Medulla oblongata (tissue), 1 donor: Measurements from ENCODE around the gene CDC42EP2.
"Not testable (repeated sequence)": the region's sequence is repeated elsewhere in the genome, so short reads cannot be mapped to it uniquely, and the experiment has no call there.

Experiments used
- DNase-seq: peaks from one replicate; pipeline ENCODE4 v3.0.0-alpha.2; 2015; ENCODE audit errors: extremely low spot score

The CDC42EP2 gene

DNA sequence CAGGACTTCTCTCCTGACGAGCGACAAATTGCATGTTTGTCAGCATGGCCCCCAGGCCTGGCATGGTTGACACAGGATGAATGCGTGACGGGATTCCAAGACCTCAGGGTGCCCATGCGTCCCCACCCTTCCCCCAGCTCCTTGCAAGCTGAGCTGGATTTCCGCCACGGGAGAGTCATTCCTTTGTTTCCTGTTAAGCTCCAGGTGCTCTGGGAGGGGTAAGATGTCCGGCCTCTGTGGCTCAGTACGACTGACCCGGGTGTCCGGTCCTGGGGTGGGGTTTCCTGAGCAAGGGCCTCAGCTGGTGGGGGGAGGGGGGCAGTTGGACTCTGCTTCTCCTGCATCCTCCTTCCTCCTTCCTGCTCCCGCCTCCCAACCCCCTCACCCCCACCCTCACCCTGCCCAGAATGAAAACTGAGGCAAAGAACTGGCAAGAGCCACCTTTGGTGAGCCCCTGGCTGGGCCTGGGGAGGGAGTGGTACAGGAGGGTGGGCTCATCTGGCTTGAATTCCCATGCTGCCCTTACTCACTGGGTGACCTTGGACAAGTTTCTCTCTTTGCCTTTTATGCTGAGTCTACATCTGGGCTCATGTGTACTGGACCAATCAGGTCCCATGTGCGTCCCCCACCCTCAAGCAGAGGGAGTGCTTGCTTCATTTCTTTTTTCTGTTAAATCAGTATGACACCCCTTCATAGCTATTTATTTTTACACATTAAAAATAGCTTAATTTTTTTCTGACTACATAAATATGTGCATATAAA is 2.5 kb downstream of the CDC42EP2 start:
- peak; percentile 36 for DNase-seq

DNA sequence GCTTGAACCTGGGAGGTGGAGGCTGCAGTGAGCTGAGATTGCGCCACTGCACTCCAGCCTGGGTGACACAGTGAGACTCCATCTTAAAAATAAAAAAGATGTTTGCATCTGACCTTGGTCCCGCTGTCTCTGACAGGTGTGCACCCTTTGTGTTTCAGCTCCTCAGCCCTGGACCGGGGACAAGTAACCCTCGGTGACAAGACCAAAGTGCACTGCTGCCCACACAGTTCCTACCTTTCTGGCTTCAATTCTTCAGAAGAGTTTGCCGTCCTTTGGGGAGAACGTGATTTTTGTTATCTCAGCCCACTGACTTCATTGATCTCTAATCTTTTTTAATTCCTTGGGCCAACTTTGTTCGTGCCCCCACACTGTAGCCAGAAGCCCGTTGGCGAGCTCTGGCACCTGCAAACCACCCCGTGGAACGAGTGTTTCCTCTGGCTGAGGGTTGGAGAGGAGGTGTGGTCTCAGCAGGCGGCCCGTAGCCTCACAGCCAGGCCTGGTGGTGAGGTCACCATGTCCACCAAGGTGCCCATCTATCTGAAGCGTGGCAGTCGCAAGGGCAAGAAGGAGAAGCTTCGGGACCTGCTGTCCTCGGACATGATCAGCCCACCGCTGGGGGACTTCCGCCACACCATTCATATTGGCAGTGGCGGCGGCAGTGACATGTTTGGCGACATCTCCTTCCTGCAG is 5.9 kb downstream of the CDC42EP2 start:
- no peak for DNase-seq

DNA sequence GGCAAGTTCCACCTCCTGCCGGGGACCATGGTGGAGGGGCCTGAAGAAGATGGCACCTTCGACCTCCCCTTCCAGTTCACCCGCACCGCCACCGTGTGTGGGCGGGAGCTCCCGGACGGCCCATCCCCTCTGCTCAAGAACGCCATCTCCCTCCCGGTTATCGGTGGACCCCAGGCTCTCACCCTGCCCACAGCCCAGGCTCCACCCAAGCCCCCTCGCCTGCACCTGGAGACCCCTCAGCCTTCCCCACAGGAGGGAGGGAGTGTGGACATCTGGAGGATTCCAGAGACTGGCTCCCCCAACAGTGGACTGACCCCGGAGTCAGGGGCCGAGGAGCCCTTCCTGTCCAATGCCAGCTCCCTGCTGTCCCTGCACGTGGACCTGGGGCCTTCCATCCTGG is 6.4 kb downstream of the CDC42EP2 start:
- no peak for DNase-seq

DNA sequence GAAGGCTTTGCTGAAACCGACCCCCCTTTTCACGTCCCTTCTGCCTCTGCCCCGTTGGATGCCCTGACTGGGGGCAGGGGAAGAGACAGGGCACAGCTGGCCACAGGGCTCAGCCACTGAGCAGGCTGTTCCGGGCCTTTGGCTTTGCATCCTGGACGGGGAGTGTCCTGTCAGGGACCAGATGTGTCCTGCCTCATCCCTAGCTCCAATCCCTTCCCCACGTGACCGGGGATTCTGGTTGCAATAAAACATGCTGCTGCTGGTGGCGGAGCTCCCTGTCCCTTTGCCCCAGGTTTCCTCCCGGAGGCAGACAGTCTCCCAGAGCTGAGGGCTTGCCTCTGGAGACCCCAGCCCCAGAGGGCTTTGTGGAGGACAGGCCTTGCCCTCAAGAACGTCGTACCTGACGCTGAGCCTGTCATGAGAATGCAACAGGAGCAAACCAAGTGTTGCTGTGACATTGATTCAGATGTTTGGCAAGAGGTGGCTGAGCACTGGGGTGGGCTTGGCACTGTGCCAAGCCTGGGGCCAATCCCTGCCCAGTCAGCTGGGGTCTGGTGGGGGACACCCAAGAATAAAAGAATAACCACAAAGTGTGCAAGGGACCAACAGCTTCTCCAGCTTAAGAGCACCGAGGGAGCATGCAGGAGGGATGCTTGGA is 7.3 kb downstream of the CDC42EP2 start:
- no peak for DNase-seq

DNA sequence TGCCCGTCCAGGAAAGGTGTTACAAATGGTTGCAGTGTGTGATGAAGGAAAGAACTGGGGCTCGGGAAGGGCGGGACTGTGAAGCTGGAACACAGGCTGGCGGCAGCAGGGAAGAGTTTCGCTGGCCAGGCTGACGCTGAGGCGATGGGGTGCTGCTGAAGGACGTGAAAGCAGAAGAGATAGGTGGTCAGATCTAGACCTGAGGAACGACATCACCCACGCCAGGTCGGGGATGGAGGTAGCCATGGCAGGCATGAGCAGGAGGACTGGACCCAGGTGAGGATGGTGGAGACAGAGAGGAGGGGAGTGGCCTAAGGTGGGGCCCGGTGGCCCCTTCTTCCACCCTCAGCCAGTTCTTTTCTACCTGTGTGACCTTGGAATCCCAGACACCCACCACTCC is 9.1 kb downstream of the CDC42EP2 start:
- no peak for DNase-seq

DNA sequence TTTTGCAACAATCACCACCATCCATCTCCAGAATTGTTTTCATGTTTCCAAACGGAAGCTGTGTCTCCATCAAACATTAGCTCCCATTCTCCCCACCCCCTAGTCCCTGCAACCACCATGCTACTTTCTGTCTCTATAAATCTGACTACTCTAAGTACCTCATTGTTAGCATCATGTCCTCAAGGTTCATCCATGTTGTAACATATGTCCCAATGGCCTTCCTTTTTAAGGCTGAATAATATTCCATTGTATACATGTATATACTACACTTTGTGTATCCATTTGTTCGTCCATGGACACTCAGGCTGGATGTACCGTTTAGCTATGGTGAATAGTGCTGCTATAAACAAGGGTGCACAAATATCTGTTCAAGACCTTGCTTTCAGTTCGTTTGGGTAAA is 10.8 kb downstream of the CDC42EP2 start:
- DNase-seq, result no peak

DNA sequence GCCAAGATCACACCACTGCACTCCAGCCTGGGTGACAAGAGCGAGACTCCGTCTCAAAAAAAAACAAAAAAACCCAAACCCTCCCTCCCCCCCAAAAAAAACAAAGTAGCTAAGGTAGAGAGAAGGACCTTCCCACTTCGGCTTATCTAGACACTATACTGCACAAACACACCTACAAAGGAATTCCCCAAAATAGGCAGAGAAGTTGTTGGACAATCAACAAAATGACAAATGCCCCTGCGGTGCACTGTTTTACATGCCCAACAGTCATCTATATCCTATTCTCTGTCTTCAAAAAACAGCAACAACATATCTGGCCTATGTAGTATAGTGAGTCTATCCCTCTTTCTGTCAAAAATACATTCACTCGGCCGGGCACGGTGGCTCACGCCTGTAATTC is 12.4 kb downstream of the CDC42EP2 start:
- no peak for DNase-seq

DNA sequence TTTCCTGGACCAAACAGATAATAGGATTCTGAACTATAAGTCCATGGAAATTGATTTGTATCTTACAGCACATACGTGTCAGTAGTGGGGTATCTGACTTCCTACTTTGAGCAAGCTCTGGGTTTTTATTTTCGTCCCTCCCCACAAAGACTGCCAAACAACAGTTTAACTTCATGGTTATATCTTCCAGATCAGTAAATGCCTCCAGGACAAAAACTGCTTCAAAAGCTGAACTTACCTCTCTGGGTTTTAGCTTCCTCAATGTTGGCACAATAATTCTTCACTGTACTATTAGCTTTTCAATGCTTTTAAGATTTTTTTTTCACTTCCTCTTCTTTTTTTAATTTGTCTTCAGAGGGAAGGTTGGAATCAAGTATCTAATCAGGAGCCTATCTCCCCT is 14.8 kb downstream of the CDC42EP2 start:
- peak; percentile 30 for DNase-seq

DNA sequence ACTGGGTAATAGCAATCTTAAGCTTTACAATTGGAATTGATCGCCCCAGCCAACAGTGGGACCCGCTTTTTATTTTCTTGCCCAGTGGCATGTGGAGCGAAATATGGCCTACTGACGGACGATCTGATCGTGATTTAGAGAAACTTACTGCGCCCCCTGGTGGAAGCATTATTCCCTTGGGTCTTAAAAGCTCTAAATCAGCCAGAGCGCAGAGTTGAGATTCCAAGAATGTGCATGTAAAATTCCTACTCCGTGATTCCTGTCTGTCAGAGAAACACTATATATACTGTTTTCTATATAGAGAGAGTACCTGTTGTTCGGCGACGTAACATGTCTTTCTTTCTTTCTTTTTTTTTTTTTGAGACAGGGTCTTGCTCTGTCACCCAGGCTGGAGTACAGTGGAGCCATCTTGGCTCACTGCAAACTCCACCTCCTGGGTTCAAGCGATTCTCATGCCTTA is 15.3 kb downstream of the CDC42EP2 start:
- DNase-seq, result peak; percentile 97

DNA sequence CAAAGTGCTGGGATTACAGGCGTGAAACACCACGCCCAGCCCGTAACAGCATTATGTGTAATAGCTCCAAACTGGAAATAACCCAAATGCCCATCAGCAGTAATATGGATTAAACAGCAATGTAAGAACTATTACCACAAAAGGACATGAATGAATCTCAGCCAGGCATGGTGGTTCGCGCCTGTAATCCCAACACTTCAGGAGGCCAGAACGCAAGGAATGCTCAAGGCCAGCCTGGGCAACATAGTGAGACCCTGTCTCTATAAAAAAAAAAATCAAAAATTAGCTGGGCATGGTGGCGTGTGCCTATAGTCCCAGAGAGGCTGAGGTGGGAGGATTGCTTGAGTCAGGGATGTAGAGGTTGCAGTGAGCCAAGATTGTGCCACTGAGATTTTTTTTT is 15.9 kb downstream of the CDC42EP2 start:
- no peak for DNase-seq

DNA sequence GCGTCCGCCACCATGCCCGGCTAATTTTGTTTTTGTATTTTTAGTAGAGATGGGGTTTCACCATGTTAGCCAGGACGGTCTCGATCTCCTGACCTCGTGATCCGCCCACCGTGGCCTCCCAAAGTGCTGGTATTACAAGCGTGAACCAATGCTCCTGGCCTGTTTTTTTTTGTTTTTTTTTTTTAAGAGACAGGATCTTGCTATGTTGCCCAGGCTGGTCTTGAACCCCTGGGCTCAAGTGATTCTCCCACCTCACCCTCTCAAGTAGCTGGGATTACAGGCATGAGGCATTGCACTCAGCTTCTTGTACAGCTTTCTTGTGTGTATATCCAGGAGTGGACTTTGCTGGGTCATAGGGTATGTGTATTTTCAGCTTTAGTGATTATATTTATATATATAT is 17.9 kb downstream of the CDC42EP2 start:
- not testable (repeated sequence) for DNase-seq

DNA sequence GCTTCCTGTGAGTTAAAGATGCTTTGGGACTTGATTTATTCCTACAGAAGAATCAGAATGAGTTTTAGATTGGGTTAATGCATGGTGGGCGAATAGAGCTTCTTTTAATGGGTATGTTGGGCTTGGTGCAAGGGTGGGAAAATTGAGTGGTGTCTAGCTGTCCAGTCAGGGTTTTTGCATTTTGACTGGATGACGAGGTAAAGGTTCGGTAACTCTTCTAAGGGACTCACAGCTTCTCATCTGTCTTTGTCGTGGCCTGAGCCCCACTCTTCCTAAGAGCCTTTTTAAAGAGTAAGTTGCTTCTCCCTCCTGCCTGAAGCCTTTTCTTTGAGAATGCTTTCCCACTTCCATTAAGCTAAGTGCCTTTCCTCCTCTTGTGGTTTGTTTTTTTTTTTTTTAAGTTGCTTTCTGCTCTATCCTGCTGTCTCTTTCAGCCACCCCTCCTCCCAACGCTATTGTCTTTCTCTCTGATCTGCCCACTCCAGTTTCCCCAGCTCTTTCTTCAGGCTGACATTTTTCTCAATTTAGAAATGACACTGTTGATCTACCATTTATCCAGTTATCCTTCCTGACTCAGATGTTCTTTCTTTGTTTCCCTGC is 20.1 kb downstream of the CDC42EP2 start:
- no peak for DNase-seq

DNA sequence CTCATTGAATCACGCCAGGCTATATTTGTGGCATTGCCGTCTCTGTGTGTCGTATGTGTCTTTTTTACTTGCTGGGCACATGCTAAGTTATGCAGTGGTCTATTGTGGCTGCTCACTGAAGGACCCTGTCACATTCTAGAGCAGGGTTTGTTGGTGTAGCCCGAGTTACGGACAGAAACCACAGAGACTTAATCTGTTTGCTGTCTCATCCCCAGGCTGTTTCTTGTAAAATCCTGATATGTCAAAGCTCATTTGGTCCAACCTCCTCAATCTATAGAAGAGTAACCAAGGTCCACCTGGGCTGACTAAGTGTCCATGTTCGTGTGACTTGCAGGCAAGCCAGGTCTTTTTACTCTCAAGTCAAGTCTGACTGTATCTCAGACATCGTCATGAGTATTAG is 24.0 kb downstream of the CDC42EP2 start:
- no peak for DNase-seq

DNA sequence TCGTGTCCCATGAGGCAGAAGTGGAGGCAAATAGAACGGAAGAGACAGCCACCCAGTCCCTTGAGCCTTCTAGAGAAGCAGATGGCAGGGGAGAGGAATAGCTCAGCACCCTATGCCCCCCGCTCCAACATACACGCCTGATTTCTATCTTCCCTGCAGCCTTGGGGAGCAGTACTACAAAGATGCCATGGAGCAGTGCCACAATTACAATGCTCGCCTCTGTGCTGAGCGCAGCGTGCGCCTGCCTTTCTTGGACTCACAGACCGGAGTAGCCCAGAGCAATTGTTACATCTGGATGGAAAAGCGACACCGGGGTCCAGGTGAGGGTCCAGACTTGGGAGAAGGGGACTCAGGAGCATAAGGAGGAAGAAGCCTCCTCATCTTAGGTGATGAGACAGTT is 25.6 kb downstream of the CDC42EP2 start:
- DNase-seq, result peak; percentile 65

DNA sequence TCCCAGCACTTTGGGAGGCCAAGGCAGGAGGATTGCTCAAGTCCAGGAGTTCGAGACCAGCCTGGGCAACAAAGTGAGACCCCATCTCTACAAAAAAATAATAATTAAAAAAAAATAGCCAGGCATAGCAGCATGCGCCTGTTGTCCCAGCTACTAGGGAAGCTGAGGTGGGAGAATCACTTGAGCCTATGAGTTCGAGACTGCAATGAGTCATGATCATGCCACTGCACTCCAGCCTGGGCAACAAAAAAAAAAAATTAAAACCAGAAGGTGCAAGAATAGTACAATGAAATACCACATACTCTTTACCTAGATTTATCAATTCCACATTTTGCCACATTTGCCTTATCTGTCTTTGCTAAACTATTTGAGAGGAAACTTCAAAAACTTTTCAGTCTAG is 27.2 kb downstream of the CDC42EP2 start:
- no peak for DNase-seq

DNA sequence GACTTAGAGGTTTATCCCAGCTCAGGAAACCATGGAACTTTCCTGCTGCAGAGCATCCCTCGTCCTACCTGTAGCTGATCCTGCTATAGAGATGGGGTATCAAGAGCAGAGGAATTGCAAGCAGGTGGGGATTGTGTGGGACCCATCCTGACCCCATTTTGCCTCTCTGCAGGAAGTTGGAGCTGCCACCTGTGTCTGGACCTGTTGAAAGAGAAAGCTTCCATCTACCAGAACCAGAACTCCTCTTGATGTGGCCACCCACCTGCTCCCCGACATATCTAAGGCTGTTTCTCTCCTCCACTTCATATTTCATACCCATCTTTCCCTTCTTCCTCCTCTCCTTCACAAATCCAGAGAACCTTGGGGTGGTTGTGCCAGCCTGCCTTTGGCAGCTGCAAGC is 36.8 kb downstream of the CDC42EP2 start:
- DNase-seq, result no peak

DNA sequence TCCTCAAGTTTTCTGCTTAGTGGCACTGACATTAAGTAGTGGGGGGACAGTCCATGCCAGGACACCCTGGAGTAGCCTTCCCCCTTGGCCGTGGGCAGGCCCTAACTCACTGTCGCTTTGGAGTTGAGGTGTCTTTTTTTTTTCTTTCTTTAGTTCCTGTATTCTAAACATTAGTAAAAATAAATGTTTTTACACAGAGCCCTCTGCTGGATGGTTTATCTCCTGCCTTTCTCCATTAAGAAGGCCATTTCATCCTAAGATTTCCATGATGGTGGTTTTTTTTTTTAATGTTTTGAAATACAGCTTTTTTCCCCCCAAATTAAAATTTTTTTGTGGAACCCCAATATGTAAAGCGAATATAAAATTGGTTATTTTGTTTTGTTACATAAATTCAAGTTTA is 38.1 kb downstream of the CDC42EP2 start:
- DNase-seq, result no peak

DNA sequence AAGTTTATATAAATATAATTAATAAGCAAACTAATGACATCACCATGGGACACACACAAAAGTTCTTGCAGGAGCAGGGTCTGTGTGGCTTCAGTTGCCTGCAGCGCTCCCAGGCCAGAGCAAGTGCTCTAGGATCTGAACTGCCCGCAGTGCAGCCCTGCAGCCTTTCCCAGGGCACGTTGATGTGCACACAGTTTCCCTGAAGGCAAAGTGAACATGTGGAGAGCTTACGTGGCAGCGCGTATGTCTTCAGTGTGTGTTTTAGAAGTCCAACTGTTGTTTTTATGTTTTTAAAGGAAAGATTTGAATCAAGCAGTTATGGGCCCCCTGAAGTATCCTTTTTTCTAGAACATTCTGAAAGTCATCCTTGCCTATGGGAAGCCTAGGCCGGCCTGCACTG is 38.7 kb downstream of the CDC42EP2 start:
- DNase-seq, result no peak

DNA sequence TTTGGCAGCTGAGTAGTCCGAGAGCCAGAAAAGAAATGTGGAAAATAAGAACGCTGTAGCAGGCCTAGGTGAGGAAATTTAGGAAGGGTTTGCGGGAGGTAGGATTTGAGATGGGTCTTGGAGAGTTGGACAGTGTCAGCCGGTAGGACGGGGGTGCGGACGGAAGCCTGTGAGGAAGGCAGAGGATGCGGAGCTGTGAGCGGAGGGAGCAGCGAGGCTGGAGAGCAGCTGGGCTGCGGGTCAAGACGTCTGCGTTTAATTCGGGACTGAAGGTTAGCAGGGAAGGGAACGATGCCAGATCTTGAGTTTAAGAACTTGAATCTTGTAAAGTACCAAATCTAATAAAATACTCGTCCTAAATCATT is 39.2 kb downstream of the CDC42EP2 start:
- no peak for DNase-seq

DNA sequence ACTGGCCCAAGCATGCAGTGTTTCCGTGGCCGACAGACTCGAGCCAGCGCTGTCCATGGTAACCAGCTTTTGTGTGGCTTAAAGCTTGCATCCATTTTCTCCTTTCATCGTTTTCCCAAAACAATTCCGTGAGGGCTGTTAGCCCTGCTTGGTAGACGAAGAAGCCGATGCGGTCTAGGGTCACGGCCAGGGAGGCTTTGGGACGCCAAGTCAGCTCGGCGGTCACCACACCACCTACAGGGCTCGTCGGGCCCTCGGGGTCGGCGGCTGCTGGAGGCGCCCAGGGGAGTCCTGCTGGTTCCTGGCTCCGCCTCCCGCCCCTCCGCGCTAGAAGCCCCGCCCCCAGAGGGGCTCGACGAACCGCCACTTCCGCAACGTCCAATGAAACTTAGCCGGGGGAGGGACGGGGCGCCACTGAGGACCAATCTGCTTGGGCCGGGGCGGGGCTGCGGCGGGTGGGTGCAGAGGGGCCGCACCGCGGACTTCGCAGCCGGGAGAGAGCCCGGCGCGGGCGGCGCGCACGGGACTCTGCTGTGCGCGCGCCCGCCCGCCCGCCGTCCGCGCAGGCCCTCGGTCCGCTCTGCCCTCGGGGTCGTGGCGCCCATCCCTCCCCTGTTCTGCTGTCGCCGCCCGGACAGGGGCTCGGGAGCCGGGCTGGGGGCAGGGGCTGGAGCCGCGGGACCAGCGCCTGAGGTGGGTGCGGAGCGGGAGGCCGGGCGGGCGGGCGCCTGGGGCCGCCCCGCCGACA is 39.8 kb downstream of the CDC42EP2 start, which contains the start of gene TIGD3:
Gene TIGD3 (plus strand): TSS at position 487 of the 748 bp plus-strand sequence. CDS start 1,058 bp downstream, outside the sequence.
- peak; percentile 98 for DNase-seq

DNA sequence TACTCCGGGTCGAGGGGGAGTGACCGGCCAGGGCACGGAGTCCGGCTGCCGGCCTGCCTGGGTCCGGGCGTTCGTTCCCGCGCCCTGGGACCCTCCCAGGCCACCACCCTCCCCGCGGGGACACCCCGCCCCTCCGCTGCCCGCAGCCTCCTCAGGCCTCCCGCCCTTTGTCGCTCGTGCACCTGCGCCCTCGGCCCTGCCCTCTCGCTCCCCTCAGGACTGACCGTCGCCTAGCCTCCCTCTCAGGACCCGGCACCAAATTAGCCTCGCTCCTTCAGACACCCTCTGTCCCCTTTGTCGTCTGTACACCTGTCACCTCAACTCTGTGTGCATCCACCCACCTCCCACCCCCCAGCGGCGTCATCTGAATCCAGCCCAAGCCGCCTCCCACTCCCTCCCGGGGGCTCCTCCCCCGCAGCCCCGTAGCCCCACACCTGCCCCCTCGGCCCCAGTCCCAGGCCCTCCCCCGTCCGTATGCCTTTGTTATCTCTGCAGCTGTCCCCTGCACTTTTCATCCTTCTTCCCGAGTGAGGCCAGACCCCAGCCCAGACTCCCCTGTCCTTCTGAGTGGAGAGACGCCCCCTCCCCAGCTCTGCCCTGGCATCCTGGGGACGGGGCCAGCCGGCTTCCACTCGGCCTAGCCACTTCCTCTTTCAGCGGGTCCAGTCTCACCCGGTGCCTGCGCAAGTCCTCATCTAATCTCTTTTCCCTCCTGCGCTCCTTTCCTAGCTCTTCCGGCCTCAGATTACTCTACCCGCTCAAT is 40.5 kb downstream of the CDC42EP2 start:
- DNase-seq, result no peak
